Bronchial smooth muscle cell (primary cell): ENCODE data around the gene MXRA8. TPM values are rescaled to one million over a fixed set of nuclear protein-coding genes. Genes with fewer than 3 reads are reported as not detected.

ENCODE experiments used
- total RNA-seq: library from RNA; depleted of rRNA; stranded (reverse); fragments of >200 nt; gene quantifications from 2 replicates; pipeline ENCODE4 v1.2.1, GENCODE V29; 2014

Gene MXRA8, protein sequence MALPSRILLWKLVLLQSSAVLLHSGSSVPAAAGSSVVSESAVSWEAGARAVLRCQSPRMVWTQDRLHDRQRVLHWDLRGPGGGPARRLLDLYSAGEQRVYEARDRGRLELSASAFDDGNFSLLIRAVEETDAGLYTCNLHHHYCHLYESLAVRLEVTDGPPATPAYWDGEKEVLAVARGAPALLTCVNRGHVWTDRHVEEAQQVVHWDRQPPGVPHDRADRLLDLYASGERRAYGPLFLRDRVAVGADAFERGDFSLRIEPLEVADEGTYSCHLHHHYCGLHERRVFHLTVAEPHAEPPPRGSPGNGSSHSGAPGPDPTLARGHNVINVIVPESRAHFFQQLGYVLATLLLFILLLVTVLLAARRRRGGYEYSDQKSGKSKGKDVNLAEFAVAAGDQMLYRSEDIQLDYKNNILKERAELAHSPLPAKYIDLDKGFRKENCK
- total RNA-seq: 273 and 326 TPM in 2 replicates

DNA sequence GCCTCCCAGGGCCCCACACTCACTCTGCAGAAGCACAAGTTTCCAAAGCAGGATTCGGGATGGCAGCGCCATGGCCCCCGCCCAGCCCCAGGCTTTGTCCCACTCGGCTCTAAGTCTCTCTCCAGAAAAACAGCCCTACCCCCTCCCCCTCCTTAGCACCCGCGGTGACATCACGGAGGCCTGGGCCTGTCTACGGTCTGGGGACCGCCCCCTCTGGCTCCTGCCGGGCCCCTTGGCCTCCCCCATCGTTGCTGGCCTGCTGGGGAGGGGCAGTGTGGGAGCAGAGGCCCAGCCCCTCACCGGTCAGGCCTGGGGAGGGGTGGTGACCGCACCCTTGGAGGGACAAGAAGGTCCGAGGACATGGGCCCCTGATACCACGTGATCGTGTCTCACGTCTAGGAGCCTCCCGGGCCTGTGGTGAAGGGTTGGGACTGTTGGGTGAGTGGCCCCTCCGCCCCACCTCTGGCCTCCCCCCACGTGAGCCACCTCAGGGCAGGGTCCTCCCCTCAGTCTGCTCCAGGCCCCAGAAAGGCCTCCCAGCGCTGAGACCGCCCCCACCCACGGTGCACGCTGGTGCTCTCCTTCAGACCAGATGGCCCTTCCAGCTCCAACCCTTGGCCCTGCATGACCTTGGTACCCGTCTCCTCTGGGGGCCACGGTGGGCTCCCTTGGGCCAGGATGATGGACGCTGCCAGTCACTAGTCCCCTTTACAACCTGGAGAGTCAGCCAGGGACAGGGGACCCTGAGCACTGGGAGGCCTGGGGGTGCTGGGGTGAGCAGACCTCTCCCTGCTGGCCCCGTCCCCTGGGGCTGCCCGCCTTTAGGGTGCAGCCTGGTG lies at the start of gene MXRA8:
Gene MXRA8 (minus strand): TSS at position 123 of the 839 bp plus-strand sequence. CDS start 51 bp downstream, at position 72.

DNA sequence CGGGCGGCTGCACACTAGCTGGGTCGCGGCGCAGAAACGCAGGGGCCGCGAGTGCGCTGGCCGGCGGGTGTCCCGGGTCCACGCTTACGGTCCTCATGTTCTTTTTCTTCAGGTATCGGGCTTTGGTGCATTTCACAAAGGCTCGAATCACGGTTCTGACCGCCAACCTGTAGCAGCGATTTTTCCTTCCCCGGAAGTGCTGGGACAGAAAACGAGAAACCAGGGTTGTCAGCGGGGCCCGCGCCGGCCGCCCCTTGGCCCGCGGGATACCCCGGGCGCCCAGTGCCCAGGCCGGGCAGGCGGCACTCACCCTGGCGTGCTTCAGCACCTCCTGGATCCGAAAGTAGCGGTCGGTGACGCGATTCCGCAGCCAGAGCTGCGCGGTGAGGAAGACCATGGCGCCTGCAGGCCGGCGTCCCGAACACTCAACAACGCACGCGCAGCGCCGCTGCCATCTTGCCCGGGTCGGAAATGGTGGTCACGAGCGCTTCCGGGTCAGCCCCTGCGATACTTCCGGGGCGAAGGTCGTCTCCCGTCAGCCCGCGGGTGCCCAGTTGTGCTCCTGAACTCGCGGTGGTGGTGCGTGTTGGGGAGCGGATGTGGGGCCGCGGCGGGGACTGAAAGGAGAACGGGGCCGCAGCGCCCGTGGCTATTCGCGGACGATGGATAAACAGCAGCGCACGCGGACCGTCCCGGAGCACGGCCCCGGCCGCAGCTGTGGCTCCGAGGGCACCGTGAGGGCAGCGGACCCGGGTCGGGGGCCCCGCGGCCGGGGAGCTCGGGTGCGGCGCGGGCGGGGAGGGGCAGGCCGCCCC lies 48.7 kb upstream of the MXRA8 start, which contains the start of gene MRPL20:
Gene MRPL20 (minus strand): TSS at position 473 of the 815 bp plus-strand sequence. CDS start 76 bp downstream, at position 397.

DNA sequence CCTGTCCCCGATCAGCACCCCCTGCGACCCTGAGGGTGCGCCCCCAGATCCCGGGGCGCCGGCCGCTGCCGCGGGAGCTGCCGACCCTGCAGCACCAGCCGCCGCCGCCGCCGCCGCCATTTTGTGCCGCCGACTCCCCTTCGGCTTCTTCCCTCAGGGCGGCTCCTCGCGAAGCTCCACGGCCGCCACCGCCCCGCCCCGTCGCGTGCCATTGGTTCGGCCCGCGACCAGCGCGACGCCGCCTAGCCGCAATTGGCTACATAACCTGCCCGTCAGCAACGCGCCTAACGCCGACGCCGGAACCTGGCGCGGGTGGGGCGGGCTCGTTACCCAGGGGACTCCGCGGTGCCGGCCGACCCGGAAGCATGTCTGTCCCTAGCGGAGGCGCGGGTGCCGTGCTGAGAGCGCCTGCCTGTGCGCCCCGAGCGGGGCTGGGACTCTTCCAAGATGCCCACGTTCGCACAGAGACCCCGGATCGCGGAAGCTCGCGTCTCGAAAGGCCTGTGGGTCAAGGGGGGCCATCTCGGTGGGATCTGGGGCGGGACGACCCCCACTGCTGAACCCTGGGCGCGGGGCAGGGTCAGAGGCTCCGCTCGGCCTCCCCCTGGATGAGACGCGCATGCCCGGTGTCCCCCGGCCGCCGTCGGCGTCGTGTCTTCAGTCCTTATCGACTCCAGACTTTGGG lies 41.0 kb upstream of the MXRA8 start, which contains the start of gene CCNL2:
Gene CCNL2 (minus strand): TSS at position 149 of the 685 bp plus-strand sequence. CDS start 29 bp downstream, at position 120.

DNA sequence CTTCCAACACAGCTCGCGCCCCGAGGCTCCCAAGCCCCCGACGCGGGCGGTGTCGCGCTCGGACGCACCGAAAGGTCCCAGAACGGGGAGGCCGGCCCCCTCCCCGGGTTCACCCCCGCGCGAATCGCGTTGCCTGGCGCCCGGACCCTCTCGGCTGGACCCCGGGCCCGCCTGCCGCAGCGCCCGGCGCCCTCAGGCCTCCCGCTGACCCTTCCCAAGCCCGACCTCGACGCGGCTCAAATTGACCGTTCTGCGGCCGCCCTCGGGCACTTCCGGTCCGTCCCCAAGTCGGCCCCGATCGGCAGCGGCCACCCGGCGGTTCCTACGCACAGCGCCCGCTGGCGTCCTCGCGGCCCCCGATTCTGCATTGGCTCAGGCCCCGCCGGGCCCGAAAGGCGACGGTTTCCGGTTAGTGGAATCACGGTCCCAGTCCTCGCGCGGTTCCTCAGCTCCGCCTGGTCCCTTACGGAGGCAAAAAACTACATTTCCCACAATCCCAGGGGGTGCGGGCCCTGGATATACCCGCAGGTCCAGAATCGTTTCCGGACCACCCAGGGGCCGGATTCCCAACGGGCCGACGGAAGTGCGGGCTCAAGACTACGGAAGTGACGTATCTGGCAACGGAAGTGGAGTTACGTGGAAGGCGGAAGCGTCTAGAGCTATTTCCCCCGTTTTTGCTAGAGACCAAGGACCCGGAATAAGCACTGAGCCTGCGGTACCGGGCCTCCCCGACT lies 16.7 kb upstream of the MXRA8 start, which contains the start of gene AURKAIP1:
Gene AURKAIP1 (minus strand): TSS at position 279 of the 734 bp plus-strand sequence. CDS start 451 bp downstream, outside the sequence.

DNA sequence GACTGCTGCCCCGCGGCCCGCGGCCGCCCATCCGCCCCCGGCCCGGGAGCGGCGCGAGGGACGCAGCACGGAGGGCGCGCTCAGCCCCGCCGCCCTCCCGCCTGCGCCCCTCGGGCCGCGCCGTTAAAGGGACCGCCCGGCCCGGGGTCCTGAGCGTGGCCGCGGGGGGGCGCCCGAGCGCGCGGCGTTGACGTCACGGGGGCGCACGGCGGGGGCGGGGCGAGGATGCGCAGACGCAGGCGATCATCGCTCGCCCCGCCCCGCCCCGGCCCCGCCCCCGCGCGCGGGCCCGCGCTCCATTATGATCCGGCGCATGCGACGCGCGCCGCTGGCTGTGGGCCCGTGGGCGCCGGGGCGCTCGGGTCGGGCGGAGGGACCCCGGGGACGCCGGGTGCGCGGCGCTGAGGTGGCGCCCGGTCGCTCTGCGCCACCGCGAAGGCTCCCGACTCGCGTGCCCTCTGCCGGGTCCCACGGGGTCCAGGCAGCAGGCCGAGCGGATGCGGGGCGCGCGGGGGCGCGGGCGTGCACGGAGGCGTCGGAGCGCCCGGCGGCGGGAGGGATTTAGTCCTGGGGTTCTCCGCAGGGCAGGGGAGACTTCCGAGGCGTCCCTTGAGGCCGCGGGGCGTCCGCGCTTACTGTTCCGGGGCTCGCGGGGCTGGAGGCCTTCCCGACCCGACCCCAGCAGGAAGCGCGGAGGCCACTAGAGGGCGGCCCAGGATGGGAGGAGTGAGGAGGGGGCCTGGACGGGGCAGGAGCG lies 8.9 kb downstream of the MXRA8 start, which contains the start of gene DVL1:
Gene DVL1 (minus strand): TSS at position 163 of the 757 bp plus-strand sequence. CDS start 353 bp downstream, outside the sequence.

DNA sequence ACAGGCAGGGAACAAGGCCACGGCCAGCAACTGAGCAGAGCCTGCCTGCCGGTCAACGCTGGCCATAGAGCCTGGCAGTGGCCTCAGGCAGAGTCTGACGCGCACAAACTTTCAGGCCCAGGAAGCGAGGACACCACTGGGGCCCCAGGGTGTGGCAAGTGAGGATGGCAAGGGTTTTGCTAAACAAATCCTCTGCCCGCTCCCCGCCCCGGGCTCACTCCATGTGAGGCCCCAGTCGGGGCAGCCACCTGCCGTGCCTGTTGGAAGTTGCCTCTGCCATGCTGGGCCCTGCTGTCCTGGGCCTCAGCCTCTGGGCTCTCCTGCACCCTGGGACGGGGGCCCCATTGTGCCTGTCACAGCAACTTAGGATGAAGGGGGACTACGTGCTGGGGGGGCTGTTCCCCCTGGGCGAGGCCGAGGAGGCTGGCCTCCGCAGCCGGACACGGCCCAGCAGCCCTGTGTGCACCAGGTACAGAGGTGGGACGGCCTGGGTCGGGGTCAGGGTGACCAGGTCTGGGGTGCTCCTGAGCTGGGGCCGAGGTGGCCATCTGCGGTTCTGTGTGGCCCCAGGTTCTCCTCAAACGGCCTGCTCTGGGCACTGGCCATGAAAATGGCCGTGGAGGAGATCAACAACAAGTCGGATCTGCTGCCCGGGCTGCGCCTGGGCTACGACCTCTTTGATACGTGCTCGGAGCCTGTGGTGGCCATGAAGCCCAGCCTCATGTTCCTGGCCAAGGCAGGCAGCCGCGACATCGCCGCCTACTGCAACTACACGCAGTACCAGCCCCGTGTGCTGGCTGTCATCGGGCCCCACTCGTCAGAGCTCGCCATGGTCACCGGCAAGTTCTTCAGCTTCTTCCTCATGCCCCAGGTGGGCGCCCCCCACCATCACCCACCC lies 27.0 kb downstream of the MXRA8 start, which contains the start of gene TAS1R3:
Gene TAS1R3 (plus strand): TSS at position 213 of the 898 bp plus-strand sequence. CDS start 66 bp downstream, at position 279.

DNA sequence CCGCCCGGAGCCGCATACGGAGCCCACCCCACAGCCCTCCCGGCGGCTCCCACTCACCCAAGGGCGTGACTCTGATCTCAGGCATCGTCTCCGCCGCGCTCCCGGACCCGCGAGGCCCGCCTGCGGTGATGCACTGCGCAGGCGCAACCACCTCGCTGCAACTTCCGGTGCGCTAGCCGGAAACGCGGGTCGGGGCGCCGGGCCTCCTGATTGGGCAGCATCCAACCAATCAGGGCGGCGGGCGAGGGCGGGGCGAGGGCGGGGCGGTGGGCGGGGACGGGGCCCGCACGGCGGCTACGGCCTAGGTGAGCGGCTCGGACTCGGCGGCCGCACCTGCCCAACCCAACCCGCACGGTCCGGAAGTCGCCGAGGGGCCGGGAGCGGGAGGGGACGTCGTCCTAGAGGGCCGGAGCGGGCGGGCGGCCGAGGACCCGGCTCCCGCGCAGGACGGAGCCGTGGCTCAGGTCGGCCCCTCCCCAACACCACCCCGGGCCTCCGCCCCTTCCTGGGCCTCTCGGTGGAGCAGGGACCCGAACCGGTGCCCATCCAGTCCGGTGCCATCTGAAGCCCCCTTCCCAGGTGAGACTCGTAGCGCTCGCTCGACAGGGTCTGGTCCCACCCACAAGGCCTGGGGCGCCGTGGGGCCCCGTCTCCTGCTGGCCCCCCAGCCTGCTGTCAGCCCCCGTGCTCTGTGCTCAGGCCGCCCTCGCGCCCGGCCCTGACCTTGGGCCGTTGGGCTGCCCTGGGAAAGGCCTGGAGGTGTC lies 33.6 kb downstream of the MXRA8 start, which contains the start of the genes CPTP and INTS11:
Gene CPTP (plus strand): TSS at position 279 of the 764 bp plus-strand sequence. CDS start 2,109 bp downstream, outside the sequence.
Gene INTS11 (minus strand): TSS at position 137 of the 764 bp plus-strand sequence. CDS start 52 bp downstream, at position 85.

DNA sequence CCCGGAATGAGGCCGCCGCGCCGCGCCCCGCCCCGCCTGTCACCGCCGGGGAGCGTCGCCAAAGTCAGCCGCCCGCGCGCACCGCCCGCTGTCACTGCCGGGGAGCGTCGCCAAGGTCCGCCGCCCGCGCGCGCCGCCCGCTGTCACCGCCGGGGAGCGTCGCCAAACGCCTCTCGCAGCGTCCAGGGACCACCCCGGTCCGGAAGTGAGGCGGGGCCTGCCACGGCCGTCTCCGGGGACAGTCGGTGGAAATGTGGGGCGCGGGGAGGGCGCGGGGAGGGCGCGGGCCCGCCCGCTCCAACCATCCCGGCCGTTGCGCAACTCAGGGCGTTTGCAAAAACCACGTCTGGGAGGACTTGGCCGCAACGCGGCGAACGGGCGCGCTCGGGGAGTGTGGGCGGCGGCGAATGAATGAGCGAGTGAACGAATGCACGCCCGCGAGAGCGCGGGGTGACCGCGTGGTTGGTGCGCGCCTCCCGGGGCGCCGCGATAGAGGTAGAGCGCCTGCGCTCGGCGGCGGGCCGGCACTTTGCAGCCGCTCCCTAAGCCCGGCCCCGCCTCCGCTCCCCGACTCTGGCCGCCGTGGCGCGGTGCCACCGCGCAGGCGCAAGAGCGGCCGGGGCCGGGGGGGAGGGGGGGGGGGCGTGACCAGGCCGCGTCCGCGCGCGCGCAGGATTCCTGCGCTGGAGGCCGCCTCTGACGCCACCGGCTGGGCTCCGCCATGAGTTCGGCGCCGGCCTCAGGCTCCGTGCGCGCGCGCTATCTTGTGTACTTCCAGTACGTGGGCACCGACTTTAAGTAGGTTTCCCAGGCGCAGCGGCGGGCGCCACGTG lies 50.2 kb downstream of the MXRA8 start, which contains the start of the genes ACAP3 and PUSL1:
Gene ACAP3 (minus strand): TSS at position 8 of the 833 bp plus-strand sequence. CDS start 115 bp downstream, outside the sequence.
Gene PUSL1 (plus strand): TSS at position 675 of the 833 bp plus-strand sequence. CDS start 47 bp downstream, at position 722.

Other genes with a start within 250 kb of the MXRA8 start
- 2.1 and 3.2 TPM in 2 replicates for gene C1orf159, start 242.5 kb downstream of the MXRA8 start, total RNA-seq
- not detected in 2 replicates for gene TTLL10, start 184.7 kb downstream of the MXRA8 start, total RNA-seq
- 0.34 and 0.79 TPM in 2 replicates for gene TNFRSF18, start 152.0 kb downstream of the MXRA8 start, total RNA-seq
- gene TNFRSF4, start 144.4 kb downstream of the MXRA8 start, total RNA-seq: under 0.01 TPM in 1 of 2 replicates, not detected in the other
- 136 and 144 TPM in 2 replicates for gene SDF4, start 126.6 kb downstream of the MXRA8 start, total RNA-seq
- 10.1 and 14.0 TPM in 2 replicates for gene B3GALT6, start 126.3 kb downstream of the MXRA8 start, total RNA-seq
- gene C1QTNF12, start 111.8 kb downstream of the MXRA8 start, total RNA-seq: 2.1 and 2.8 TPM in 2 replicates
- gene UBE2J2, start 84.7 kb downstream of the MXRA8 start, total RNA-seq: 23.4 and 30.9 TPM in 2 replicates
- gene SCNN1D, start 78.1 kb downstream of the MXRA8 start, total RNA-seq: 1.2 and 1.3 TPM in 2 replicates
- gene ACAP3, start 50.6 kb downstream of the MXRA8 start, total RNA-seq: 66.0 and 87.7 TPM in 2 replicates
- 9.6 and 9.9 TPM in 2 replicates for gene PUSL1, start 50.0 kb downstream of the MXRA8 start, total RNA-seq
- gene INTS11, start 33.9 kb downstream of the MXRA8 start, total RNA-seq: 56.0 and 74.6 TPM in 2 replicates
- 4.1 and 6.8 TPM in 2 replicates for gene CPTP, start 33.8 kb downstream of the MXRA8 start, total RNA-seq
- 0.16 and 0.17 TPM in 2 replicates for gene TAS1R3, start 27.3 kb downstream of the MXRA8 start, total RNA-seq
- gene DVL1, start 9.1 kb downstream of the MXRA8 start, total RNA-seq: 67.0 and 107 TPM in 2 replicates
- 53.0 and 102 TPM in 2 replicates for gene AURKAIP1, start 16.7 kb upstream of the MXRA8 start, total RNA-seq
- gene CCNL2, start 40.8 kb upstream of the MXRA8 start, total RNA-seq: 115 and 141 TPM in 2 replicates
- gene MRPL20, start 48.7 kb upstream of the MXRA8 start, total RNA-seq: 86.0 and 91.9 TPM in 2 replicates
- gene ANKRD65, start 62.7 kb upstream of the MXRA8 start, total RNA-seq: 1.1 and 1.9 TPM in 2 replicates
- gene VWA1, start 77.1 kb upstream of the MXRA8 start, total RNA-seq: 3.4 and 3.9 TPM in 2 replicates
- gene ATAD3C, start 91.1 kb upstream of the MXRA8 start, total RNA-seq: under 0.01 TPM in 1 of 2 replicates, not detected in the other
- 11.7 and 19.3 TPM in 2 replicates for gene ATAD3B, start 113.2 kb upstream of the MXRA8 start, total RNA-seq
- 17.4 and 19.5 TPM in 2 replicates for gene ATAD3A, start 153.6 kb upstream of the MXRA8 start, total RNA-seq
- gene TMEM240, start 182.1 kb upstream of the MXRA8 start, total RNA-seq: 3.7 and 5.4 TPM in 2 replicates
- gene SSU72, start 216.3 kb upstream of the MXRA8 start, total RNA-seq: 35.8 and 43.0 TPM in 2 replicates
- gene FNDC10, start 241.6 kb upstream of the MXRA8 start, total RNA-seq: 0.52 and 0.95 TPM in 2 replicates